DND-41 (cell line): ENCODE measurements around the gene ATP10A.

Experiments
- ATAC-seq: fragments of 200-7000 bp; cut with Tn5 transposase; 3 replicates; pipeline ENCODE4 v1.9.1; 2021; ENCODE audit warnings: low read depth; ENCODE audit not compliant: insufficient read depth
- DNase-seq: peaks from one replicate; pipeline ENCODE4 v3.0.0-alpha.2; 2020
- H2AFZ ChIP-seq: 2 replicates; pipeline ENCODE4 v1.6.0; 2012; ENCODE audit warnings: low read depth, low read length
- H3K27ac ChIP-seq: 2 replicates; pipeline ENCODE4 v1.5.1; 2012; ENCODE audit warnings: low read length, inconsistent platforms
- H3K27me3 ChIP-seq: fragments of 200-600 bp; sonication (generic); 2 replicates; pipeline ENCODE4 v1.6.0; 2012; ENCODE audit warnings: low read length, mild to moderate bottlenecking, inconsistent platforms; ENCODE audit not compliant: insufficient read depth, poor library complexity
- H3K36me3 ChIP-seq: 2 replicates; pipeline ENCODE4 v1.5.1; 2012; ENCODE audit warnings: low read length, inconsistent platforms; ENCODE audit not compliant: insufficient read depth
- H3K4me1 ChIP-seq: 2 replicates; pipeline ENCODE4 v1.5.1; 2012; ENCODE audit warnings: mild to moderate bottlenecking, low read length; ENCODE audit not compliant: insufficient read depth
- H3K4me2 ChIP-seq: 2 replicates; pipeline ENCODE4 v1.6.0; 2012; ENCODE audit warnings: mild to moderate bottlenecking, moderate library complexity, low read length, inconsistent platforms; ENCODE audit not compliant: insufficient read depth
- H3K4me3 ChIP-seq, 2 experiments: fragments of 200-600 bp in 1 of 2; shearing (Covaris generic) in 1 of 2; 2 replicates each; pipeline ENCODE4 v1.5.1; 2012 to 2016; ENCODE audit warnings: inconsistent platforms in 2 of 2, low read length in 2 of 2, mild to moderate bottlenecking in 2 of 2, low read depth in 1 of 2, moderate library complexity in 1 of 2
- H3K79me2 ChIP-seq: 2 replicates; pipeline ENCODE4 v1.6.0; 2012; ENCODE audit warnings: low read length, inconsistent platforms; ENCODE audit not compliant: insufficient read depth
- H3K9ac ChIP-seq: 2 replicates; pipeline ENCODE4 v1.6.0; 2012; ENCODE audit warnings: low read depth, mild to moderate bottlenecking, inconsistent platforms, low read length, moderate library complexity
- H3K9me3 ChIP-seq: 2 replicates; pipeline ENCODE4 v1.5.1; 2012; ENCODE audit warnings: low read length, moderate library complexity, mild to moderate bottlenecking, inconsistent platforms; ENCODE audit not compliant: insufficient read depth, severe bottlenecking
- H4K20me1 ChIP-seq: 2 replicates; pipeline ENCODE4 v1.6.0; 2012; ENCODE audit warnings: low read length; ENCODE audit not compliant: insufficient read depth
- EZH2 ChIP-seq: IDR thresholded peaks from 3 replicates; pipeline ENCODE4 v1.6.1; 2012; ENCODE audit warnings: borderline replicate concordance, low read depth, mild to moderate bottlenecking, moderate library complexity, low read length, inconsistent platforms; ENCODE audit not compliant: severe bottlenecking
- TF ChIP-seq, protein P1 (sequence below): IDR thresholded peaks from 2 replicates; pipeline ENCODE4 v1.5.1; 2012; ENCODE audit warnings: borderline replicate concordance, low read length, moderate library complexity, mild to moderate bottlenecking; ENCODE audit not compliant: poor library complexity, severe bottlenecking; ENCODE audit errors: extremely low read depth

ATP10A gene

DNA sequence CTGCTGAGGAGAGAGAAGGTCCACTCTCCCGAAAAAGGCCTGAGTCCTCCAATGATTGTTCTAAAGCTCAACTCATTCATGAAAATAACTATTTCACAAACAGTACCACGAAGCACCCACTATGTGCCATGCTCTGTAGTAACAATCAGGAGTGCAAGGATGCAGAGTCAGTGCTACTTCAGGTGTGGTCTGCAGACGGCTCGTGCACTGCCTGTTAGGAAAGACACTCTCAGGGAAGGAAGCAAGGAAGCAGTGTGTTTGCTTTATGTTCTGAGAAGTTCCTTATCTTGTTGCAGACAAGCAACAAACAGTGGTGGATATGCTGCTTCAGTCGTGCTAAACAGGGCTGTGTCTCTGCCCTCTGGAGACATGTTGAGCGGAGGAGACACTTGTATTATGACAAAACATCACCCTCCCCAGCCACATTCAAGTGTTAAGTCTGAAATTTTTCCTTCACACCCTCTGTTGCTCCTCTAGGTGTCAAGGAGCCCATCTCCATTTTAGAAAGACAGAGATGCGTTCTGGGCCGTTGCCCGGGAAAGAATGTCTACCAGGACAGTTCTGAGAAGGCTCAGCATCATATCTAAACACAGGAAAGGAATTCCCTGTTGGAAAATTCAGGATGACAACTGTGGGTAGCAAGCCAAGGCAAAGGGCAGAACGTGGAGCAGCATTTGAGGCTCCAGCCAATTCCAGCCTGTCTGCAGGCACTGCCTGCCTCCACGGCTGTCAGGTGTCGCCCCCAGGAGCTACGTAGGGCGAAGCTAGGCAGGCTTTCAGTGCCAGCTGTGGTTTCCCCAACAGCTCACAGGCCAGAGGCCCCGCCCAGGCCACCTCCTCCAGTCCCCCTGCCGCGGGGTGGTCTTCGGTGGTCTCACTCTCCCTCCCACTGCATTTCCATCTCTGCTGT is 13.4 kb upstream of the ATP10A start:
- H3K4me2 ChIP-seq, result no peak overlapping the region
- H3K4me3 ChIP-seq, result no peak overlapping the region
- H3K4me1 ChIP-seq, result no peaks in the 10 kb centered on the region
- H2AFZ ChIP-seq, result no peak overlapping the region
- no peaks in the 10 kb centered on the region for H3K79me2 ChIP-seq
- no peaks in the 10 kb centered on the region for H3K27me3 ChIP-seq
- H3K9me3 ChIP-seq, result no peaks in the 10 kb centered on the region
- no peak overlapping the region for H3K27ac ChIP-seq
- no peak for DNase-seq
- H4K20me1 ChIP-seq, result no peaks in the 10 kb centered on the region
- TF ChIP-seq EZH2, result no peak
- TF ChIP-seq, protein P1, sequence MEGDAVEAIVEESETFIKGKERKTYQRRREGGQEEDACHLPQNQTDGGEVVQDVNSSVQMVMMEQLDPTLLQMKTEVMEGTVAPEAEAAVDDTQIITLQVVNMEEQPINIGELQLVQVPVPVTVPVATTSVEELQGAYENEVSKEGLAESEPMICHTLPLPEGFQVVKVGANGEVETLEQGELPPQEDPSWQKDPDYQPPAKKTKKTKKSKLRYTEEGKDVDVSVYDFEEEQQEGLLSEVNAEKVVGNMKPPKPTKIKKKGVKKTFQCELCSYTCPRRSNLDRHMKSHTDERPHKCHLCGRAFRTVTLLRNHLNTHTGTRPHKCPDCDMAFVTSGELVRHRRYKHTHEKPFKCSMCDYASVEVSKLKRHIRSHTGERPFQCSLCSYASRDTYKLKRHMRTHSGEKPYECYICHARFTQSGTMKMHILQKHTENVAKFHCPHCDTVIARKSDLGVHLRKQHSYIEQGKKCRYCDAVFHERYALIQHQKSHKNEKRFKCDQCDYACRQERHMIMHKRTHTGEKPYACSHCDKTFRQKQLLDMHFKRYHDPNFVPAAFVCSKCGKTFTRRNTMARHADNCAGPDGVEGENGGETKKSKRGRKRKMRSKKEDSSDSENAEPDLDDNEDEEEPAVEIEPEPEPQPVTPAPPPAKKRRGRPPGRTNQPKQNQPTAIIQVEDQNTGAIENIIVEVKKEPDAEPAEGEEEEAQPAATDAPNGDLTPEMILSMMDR, result no peak
- H3K36me3 ChIP-seq, result no peaks in the 10 kb centered on the region
- H3K9ac ChIP-seq, result no peak overlapping the region
- no peak for ATAC-seq

GRCh38 chr15:25875566-25875965 is 12.4 kb upstream of the ATP10A start:
- Histone ChIP-seq H3K9ac (no peak overlapping the region), H3K4me1 (no peaks in the 10 kb centered on the region), H3K79me2 (no peaks in the 10 kb centered on the region), H3K36me3 (no peaks in the 10 kb centered on the region), H4K20me1 (no peaks in the 10 kb centered on the region), H3K27me3 (no peaks in the 10 kb centered on the region), H3K4me3 (no peak overlapping the region), H3K9me3 (no peaks in the 10 kb centered on the region), H3K27ac (no peak overlapping the region), H3K4me2 (no peak overlapping the region), H2AFZ (no peak overlapping the region)
- no peak for TF ChIP-seq EZH2
- TF ChIP-seq, protein P1, result no peak
- ATAC-seq (no peak), DNase-seq (no peak)

DNA sequence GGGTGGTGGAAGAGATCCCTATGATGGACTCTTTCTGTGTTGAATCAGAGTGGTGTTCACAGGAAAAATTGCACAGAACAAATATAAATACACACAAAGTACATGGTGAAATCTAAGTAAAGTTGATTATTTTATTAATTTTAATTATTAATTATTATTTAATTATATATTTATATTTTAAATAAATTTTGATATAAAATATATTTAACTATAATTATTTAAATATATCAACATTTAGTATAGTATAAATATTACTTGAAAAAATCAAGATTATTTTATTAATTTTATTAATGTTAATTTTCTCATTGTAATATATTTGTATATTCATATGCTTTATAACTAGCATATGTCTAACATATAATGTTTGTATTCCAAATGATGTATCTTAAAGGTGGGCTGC is 11.3 kb upstream of the ATP10A start:
- DNase-seq (no peak), ATAC-seq (no peak)
- TF ChIP-seq, protein P1, result no peak
- TF ChIP-seq EZH2, result no peak
- no peak overlapping the region for H3K4me2 ChIP-seq
- no peak overlapping the region for H3K27ac ChIP-seq
- no peaks in the 10 kb centered on the region for H3K9me3 ChIP-seq
- H3K36me3 ChIP-seq, result no peaks in the 10 kb centered on the region
- no peaks in the 10 kb centered on the region for H4K20me1 ChIP-seq
- H3K27me3 ChIP-seq, result no peaks in the 10 kb centered on the region
- H3K4me1 ChIP-seq, result no peaks in the 10 kb centered on the region
- no peak overlapping the region for H3K9ac ChIP-seq
- H2AFZ ChIP-seq, result no peak overlapping the region
- no peak overlapping the region for H3K4me3 ChIP-seq
- no peaks in the 10 kb centered on the region for H3K79me2 ChIP-seq
